Measurements from ENCODE around the gene GPX4. TPM values are rescaled to one million over a fixed set of nuclear protein-coding genes. Genes with fewer than 3 reads are reported as not detected.

Gene GPX4
- total and polyA plus RNA-seq, 2 donors (not counting 1 experiment from before 2014, with no cell fraction given) = 213 to 317 TPM

DNA sequence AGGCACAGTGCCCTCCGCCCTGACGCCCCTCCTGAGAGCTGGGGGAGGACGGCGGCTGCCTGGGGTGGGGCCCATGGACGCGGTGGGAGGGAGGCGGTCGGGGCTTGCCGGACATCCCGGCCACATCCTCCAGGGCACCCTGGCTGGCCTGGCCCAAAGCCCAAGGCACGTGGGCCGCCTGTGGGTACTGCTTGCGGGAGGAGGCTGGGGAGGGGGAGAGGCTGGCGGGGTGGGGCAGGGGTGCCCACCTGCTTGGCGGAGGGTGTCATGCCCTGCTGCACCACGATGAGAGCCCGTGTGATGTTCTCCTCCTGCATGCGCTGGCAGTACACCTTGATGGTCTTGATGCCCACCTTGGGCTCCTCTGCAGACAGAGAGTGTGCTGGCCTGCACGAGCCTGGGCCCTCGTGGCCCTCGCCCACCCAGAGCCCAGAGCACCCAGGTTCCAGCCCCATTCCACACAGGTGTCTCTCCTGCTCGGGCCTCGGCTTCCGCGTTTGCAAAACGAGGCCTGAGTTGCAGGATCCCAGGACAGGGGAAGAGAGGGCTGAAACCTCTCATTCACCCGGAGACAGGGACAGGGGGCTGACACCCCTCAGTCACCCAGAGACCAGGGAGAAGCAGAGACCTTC, 12.1 kb upstream of the GPX4 start:
- no peak overlapping the region for H3K4me3 ChIP-seq (ENCODE audit: control extremely low read depth in 1 of 5, extremely low read depth in 1 of 5, insufficient read depth in 1 of 5, low read depth in 2 of 5, low read length in 4 of 5)
- peaks cover 52% of the 10 kb centered on the region for H3K79me2 ChIP-seq (ENCODE audit: control insufficient read depth, insufficient read depth, low read length)
- H3K27ac ChIP-seq (ENCODE audit: low read length in 2 of 2) = no peak overlapping the region
- H3K27me3 ChIP-seq (replicated peaks in 1 of 4; ENCODE audit: control extremely low read depth in 1 of 4, control insufficient read depth in 3 of 4, insufficient read depth in 4 of 4, low read length in 3 of 4) = no peaks in the 10 kb centered on the region
- Mint-ChIP-seq H3K27ac (no peak overlapping the region), H3K4me3 (no peak overlapping the region), H3K9me3 (ENCODE audit: insufficient read depth) (no peaks in the 10 kb centered on the region), H3K27me3 (no peaks in the 10 kb centered on the region), H3K4me1 (peaks cover 45% of the 10 kb centered on the region)
- WGBS (ENCODE audit: insufficient coverage) = 97% methylated on average over 18 of the region's 27 CpGs
- ChIA-PET POLR2A (interaction anchor here (2.1 kb wide), 1 partner anchor 10 kb away, joined by 8 read pairs; no protein-coding TSS in a partner anchor), CTCF (no interaction called here)
- no peaks in the 10 kb centered on the region for H3K9me3 ChIP-seq (ENCODE audit: control extremely low read depth in 1 of 3, control insufficient read depth in 2 of 3, insufficient read depth in 1 of 3, low read length in 2 of 3)
- H2AFZ ChIP-seq (ENCODE audit: insufficient read depth, low read depth, low read length, poor library complexity, severe bottlenecking) = no peak overlapping the region
- intact Hi-C loops (cut with micrococcal nuclease) = no loop called here
- no peak overlapping the region for H3K9ac ChIP-seq (ENCODE audit: low read length)
- peaks cover 0 to 45% of the 10 kb centered on the region in 2 experiments for H3K36me3 ChIP-seq (replicated peaks in 1 of 2; ENCODE audit: control extremely low read depth in 1 of 2, control insufficient read depth in 1 of 2, extremely low read depth in 1 of 2, insufficient read depth in 2 of 2, low read length in 1 of 2)
- H3K4me2 ChIP-seq (replicated peaks; ENCODE audit: low read depth, low read length, poor library complexity, severe bottlenecking) = no peak overlapping the region
- ATAC-seq (ENCODE audit: low read depth) (no peak), DNase-seq (no peak)
- H4K20me1 ChIP-seq (ENCODE audit: control insufficient read depth, insufficient read depth, low read length, poor library complexity, severe bottlenecking) = peaks cover 75% of the 10 kb centered on the region
- peaks cover 47 to 55% of the 10 kb centered on the region in 2 donors for H3K4me1 ChIP-seq (ENCODE audit: control insufficient read depth in 2 of 2, insufficient read depth in 2 of 2, low read length in 2 of 2)
- TF ChIP-seq, protein P1, sequence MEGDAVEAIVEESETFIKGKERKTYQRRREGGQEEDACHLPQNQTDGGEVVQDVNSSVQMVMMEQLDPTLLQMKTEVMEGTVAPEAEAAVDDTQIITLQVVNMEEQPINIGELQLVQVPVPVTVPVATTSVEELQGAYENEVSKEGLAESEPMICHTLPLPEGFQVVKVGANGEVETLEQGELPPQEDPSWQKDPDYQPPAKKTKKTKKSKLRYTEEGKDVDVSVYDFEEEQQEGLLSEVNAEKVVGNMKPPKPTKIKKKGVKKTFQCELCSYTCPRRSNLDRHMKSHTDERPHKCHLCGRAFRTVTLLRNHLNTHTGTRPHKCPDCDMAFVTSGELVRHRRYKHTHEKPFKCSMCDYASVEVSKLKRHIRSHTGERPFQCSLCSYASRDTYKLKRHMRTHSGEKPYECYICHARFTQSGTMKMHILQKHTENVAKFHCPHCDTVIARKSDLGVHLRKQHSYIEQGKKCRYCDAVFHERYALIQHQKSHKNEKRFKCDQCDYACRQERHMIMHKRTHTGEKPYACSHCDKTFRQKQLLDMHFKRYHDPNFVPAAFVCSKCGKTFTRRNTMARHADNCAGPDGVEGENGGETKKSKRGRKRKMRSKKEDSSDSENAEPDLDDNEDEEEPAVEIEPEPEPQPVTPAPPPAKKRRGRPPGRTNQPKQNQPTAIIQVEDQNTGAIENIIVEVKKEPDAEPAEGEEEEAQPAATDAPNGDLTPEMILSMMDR (IDR thresholded peaks at IDR 0.05) = no peak
- TF ChIP-seq EZH2 (IDR thresholded peaks at IDR 0.05; ENCODE audit: borderline replicate concordance, insufficient read depth, low read depth, low read length, poor library complexity, severe bottlenecking) = no peak

GRCh38 chr19:1093330-1093729, 10.5 kb upstream of the GPX4 start:
- peaks cover 30 to 38% of the 10 kb centered on the region in 2 donors for H3K4me1 ChIP-seq (ENCODE audit: control insufficient read depth in 2 of 2, insufficient read depth in 2 of 2, low read length in 2 of 2)
- H3K9me3 ChIP-seq (ENCODE audit: control extremely low read depth in 1 of 3, control insufficient read depth in 2 of 3, insufficient read depth in 1 of 3, low read length in 2 of 3) = no peaks in the 10 kb centered on the region
- Mint-ChIP-seq H3K4me1 (peaks cover 37% of the 10 kb centered on the region), H3K27me3 (no peaks in the 10 kb centered on the region), H3K4me3 (peak overlapping the region; percentile 97), H3K9me3 (ENCODE audit: insufficient read depth) (no peaks in the 10 kb centered on the region), H3K27ac (peak overlapping the region; percentile 53)
- peaks cover 0 to 34% of the 10 kb centered on the region in 2 experiments for H3K36me3 ChIP-seq (replicated peaks in 1 of 2; ENCODE audit: control extremely low read depth in 1 of 2, control insufficient read depth in 1 of 2, extremely low read depth in 1 of 2, insufficient read depth in 2 of 2, low read length in 1 of 2)
- intact Hi-C loops (cut with micrococcal nuclease) = no loop called here
- 95% methylated on average over 14 of the region's 15 CpGs for WGBS (ENCODE audit: insufficient coverage)
- peaks cover 57% of the 10 kb centered on the region for H3K79me2 ChIP-seq (ENCODE audit: control insufficient read depth, insufficient read depth, low read length)
- ATAC-seq (ENCODE audit: low read depth) (no peak), DNase-seq (no peak)
- peaks cover 58% of the 10 kb centered on the region for H4K20me1 ChIP-seq (ENCODE audit: control insufficient read depth, insufficient read depth, low read length, poor library complexity, severe bottlenecking)
- H3K9ac ChIP-seq (ENCODE audit: low read length) = no peak overlapping the region
- TF ChIP-seq EZH2 (IDR thresholded peaks at IDR 0.05; ENCODE audit: borderline replicate concordance, insufficient read depth, low read depth, low read length, poor library complexity, severe bottlenecking) = no peak
- TF ChIP-seq, protein P1 (IDR thresholded peaks at IDR 0.05) = no peak
- no peak overlapping the region for H3K4me3 ChIP-seq (ENCODE audit: control extremely low read depth in 1 of 5, extremely low read depth in 1 of 5, insufficient read depth in 1 of 5, low read depth in 2 of 5, low read length in 4 of 5)
- no peak overlapping the region for H3K27ac ChIP-seq (ENCODE audit: low read length in 2 of 2)
- H3K4me2 ChIP-seq (replicated peaks; ENCODE audit: low read depth, low read length, poor library complexity, severe bottlenecking) = peak overlapping the region; percentile 89
- ChIA-PET CTCF (interaction anchor here (0.7 to 2.8 kb wide), 3 partner anchors 28 to 36 kb away, joined by 3 to 7 read pairs (median 4); no protein-coding TSS in a partner anchor), POLR2A (interaction anchor here (0.8 to 2.5 kb wide), 5 partner anchors 10 to 176 kb away, joined by 3 to 14 read pairs (median 4); partner anchors contain the start of genes ARHGAP45 and CIRBP)
- no peaks in the 10 kb centered on the region for H3K27me3 ChIP-seq (replicated peaks in 1 of 4; ENCODE audit: control extremely low read depth in 1 of 4, control insufficient read depth in 3 of 4, insufficient read depth in 4 of 4, low read length in 3 of 4)
- no peak overlapping the region for H2AFZ ChIP-seq (ENCODE audit: insufficient read depth, low read depth, low read length, poor library complexity, severe bottlenecking)
